ENCODE data around the gene HCN2.

Gene HCN2

DNA sequence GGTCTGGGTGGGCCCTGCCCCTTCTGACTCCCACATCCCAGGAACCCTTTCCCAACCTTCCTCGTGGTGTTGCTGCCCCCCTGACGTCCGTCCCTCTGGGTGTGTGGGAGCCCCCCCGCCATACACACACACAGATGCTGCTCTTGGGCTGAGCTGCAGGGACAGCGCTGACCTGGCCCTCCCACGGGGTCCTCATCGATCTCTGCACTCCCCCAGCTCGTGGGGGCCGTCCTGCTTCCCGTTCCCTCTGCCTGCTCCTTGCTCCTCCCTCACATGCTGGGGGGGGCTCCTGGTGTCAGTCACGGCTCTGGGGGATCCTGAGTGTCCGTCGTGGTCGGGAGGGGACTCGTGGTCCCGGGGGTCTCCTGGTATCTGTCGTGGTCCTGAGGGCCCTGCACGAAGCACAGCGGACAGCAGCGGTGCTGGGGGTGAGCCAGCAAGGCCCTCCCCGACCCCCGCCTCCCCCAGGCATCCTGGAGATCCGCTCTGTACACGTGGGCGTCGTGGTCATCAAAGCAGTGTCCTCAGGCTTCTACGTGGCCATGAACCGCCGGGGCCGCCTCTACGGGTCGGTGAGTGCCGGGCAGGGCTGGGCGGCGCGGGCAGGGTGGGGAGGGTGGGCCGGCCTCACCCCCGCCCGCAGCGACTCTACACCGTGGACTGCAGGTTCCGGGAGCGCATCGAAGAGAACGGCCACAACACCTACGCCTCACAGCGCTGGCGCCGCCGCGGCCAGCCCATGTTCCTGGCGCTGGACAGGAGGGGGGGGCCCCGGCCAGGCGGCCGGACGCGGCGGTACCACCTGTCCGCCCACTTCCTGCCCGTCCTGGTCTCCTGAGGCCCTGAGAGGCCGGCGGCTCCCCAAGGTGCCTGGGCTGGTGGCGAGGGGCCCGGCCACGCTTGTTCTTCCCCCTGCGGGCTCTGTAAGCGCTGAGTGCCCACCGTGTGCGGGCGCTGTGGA lies 53.4 kb downstream of the HCN2 start:
- no peak for DNase-seq

DNA sequence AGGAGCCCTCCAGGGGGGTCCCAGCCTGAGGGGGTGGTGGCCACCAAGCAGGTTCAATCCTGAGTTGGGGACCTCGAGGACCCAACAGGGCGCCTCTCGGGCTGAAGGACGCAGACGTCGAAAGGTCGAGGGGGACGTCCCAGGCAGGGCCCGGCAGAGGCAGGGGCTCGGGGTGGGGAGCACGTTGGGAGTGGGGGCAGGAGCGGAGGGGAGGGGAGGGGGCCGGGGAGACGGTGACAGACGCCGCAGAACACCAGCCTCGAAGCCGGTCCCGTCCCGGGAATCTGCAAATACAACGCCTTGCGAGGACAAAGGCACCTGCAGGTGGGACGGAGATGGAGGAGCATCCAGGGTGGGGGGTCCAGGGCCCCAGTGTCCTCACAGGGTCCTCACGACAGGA lies 54.1 kb downstream of the HCN2 start:
- no peak for DNase-seq

DNA sequence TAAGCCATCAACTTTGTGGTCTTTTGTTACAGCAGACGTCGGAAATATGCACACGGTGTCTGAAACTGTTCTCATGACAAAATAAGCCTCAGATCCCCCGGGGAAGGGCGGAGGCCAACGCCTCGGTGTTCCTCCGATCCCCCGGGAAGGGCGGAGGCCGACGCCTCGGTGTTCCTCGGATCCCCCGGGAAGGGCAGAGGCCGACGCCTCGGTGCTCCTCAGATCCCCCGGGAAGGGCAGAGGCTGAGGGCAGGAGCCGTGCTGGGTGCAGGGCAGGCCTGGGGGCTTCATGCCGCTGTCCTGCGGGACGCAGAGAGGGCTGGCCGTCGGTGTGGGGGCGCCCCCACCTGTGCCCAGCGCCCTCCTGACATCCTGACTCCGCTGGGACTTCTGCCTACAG lies 54.7 kb downstream of the HCN2 start:
- no peak for DNase-seq

DNA sequence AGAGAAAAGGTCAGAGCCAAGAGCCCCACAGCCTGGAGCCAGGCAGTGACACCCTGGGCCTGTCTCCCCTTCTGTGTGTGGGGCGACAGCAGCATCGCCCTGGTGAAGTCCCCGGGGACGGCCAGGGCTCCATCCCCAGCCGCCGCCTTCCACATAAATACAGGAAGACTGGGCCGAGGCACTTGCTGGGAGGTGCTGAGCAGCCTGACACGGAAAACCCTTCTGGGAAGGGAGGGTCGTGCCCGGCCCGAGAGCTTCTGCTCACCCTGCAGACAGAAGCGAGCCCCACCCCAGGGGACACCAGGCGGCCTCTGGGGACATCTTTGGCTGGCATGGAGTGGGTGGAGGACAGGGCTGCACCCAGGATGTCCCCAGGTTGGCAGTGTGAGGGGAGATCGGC lies 55.1 kb downstream of the HCN2 start:
- no peak for DNase-seq

DNA sequence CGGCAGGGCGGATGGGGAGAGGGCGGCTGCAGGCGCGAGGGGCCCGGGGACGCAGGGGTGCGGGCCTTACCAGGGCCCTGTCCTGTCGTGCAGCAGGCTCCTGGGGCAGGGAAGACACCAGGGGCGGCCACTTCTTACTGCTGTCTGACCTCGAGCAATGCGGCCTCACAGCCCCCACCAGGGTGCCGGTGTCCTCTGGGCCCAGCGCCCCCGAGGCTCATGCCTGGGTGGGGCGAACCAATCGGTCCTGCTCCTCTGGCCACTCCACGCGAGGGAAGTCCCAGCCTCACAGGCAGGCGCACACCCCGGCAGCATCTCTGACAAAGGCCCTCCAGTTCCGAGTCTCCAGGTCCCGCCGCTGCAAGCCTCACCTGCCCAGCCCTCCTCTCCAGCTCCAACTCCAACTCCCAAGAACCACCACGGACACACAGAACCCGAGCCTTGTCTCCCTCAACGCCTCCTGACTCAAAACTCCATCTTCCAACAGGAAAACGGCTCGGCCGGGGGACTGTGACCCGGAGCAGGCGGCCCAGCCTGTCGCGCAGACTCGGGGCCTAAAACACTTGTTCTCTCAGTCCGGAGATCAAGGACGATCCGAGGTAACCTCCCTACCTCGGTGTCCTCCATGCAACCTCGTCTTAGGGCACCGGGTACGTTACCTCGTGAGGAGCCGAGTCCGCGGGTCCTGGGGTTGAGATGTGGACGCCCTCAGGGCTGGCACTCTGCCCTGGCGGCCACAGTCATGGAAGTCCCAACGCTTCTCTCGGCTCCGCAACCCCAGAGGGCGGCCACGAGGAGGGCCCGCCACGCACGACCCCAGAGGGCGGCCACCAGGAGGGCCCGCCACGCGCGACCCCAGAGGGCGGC lies 56.5 kb downstream of the HCN2 start:
- DNase-seq, result no peak

DNA sequence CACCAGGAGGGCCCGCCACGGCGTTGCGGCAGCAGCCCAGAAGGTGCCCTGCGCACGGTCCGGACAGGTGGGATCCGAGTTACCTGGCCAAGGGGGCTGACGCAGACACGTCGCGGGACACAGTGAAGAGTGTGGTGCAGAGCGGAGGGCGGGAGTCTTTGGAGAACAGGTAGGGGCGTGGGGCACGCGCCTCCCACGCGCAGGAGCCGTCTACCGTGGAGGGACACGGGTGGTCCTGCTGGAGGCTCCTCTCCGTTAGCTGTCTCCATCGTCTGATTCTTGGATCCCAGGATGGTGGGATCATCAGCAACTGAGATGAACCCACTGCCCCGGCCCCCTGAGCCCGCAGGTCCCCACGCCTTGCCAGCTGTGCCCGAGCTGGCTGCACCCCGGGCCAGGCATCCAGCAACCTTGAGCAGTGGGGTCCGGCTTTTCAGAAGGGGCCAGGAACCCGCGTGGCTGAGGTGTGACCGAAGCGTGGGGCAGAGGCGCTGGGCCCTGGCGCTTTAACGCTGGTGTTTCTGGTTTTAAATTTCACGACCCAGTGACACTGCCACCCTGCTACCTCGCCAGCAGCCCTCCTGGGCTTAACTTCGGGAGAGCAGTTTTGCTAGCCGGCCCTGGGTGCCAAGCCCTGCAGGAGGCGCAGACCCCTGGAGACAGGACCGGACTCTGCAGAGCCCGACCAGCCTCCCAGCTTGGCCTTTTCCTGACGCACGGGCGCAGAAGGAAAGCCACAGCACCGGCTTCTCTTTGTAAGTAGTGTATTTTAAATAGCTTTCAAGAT lies 57.3 kb downstream of the HCN2 start:
- no peak for DNase-seq

DNA sequence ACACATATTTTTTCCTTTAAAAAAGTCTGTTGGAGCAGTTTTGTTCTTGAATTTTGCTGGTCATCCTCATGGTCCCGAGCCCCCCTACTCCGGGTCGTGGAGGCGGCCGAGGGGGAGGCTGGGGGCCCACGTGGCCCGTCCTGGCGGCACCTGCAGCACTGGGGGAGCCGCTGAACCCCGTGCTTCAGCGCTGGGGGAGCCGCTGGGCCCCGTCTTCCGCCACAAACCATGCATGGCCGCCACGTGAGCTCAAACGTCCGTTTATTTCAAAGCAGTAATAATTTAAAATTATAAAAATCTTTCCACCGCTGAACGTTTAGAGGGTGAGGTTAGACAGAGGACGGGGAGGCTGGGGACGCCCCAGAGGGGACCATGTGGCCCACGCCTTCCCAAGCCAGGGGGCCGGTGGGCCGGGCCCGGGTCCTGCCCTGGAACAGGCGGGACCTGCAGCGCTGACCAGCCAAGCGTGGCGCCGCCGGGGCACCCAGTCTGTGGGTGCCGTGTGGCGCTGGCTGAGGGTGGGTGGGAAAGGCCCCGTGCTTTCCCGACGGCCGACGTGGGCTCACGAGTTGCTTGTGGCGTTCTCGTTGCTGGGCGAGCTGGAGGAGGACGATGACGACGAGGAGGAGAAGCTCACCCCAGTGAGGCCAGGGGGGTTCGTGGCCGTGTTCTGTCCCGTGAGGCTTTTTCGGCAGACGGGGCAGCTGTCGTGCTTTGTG lies 58.0 kb downstream of the HCN2 start:
- no peak for DNase-seq

DNA sequence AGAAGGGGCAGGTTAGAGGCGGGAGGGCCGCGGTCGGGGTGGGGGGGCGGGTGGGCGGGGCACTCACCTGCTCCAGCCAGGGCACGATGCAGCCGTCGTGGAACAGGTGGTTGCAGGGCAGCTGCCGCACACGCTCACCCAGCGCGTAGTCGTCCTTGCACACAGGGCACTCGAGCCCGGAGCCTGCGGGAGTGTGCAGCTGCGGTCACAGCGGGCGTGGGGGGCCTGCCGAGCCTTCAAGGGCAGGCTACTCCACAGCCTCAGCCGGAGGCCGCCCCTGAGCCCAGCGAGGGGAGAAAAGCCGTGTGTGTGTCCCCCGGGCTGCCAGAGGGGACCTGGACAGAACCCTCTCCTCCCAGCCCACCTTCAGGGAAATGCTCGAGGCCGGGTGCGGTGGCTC lies 58.6 kb downstream of the HCN2 start:
- no peak for DNase-seq

DNA sequence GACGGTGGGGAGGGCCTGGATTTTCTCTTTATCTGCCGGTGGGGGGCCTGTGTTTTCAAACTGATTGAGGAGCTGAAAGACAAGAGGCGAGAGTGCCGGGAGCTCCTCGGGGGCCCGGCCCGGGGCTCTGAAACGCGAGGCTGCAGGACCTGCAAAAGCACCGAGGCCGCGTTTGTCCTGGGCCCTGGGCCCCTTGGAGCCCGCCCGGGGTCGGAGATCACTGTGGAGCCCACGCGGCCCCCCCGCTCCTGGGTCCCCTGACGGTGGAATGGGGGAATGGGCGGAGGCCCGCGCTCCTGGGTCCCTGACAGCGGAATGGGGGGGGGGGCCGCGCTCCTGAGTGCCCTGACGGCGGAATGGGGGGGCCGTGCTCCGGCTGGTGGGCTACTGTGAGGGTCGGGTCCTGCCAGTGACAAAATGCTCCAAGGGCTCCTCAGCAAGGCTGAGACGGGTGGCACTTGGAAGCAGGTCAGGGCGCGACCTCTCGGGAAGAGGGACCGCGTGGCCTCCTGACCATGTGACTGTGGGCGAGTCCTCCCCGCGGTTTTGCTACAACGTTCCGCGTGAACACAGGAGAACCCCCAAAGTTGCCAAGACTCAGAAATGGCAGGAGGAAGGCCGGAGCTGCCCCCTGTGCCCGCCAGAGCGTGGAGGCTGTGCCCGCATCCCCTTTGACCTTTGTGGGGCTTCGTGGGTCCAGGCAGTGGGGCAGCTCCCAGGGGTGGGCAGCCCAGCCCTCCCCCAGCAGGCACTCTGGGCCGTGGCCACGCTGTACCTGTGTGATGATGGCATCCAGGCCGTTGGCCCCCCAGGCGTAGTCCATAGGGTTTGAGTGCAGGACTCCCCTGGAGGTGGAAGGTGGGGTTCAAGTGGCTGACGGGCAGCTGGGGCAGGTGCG lies 59.5 kb downstream of the HCN2 start:
- no peak for DNase-seq

DNA sequence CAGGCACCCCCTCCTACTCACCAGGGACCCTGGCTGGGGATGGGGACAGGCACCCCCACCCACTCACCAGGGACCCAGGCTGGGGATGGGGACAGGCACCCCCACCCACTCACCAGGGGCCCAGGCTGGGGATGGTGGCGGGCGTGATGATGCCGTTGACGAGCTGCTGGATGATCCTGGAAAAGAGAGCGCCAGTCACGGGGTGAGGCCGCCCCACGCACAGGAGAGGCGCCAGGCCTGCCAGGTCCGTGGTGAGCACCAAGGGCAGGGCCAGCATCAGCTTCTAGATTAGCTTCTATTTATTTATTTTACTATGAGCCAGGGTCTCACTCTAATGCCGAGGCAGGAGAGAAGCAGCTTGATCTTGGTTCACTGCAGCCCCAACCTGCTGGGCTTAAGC lies 60.4 kb downstream of the HCN2 start:
- DNase-seq, result no peak

DNA sequence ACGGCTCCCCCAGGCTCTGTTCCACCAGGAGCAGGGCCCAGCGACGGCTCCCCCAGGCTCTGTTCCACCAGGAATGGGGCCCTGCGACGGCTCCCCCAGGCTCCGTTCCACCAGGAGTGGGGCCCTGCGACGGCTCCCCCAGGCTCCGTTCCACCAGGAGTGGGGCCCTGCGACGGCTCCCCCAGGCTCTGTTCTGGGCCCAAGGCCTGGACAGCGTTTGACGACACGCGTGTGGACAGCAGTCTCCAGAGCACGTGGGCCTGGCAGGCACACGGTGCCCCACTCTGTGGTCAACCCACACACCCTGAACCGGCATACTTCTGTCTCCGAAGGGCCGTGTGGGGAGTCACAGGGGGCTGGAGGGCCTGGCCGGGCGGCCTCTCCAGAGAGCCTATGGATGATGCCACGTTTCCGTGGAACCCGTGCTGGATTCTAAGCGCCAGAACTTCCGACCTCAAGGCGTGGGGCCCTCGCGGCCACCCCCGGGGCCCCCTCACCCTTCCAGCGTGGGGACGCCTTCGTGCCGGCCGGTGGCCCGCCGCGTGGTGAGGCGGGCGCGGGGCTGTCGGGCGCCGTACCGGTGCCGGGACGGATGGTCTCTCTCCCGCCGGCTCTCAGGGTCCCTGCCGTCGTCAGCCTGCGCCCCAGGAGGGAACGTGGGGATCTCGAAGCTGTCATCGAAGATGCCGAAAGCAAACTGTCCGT lies 61.6 kb downstream of the HCN2 start:
- DNase-seq, result no peak

DNA sequence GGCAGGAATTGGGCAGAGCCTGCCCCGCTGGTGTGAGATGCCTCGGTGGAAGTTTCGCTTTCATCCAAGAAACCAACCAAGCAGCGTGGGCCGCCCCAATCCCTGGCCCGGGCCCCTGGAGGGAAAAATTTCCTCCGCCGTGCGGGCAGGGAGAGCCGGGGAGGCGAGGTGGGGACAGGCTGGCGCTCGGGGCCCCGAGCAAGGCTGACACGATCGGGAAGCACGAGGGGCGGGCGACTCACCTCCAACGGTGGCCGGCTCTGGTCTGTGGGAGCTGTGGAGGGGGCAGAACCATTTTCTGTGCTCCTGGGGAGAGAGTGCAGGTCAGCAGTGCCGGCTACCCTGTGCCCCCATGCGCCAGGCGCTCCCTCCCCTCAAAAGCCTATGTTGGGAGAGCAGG lies 62.3 kb downstream of the HCN2 start:
- DNase-seq, result no peak

DNA sequence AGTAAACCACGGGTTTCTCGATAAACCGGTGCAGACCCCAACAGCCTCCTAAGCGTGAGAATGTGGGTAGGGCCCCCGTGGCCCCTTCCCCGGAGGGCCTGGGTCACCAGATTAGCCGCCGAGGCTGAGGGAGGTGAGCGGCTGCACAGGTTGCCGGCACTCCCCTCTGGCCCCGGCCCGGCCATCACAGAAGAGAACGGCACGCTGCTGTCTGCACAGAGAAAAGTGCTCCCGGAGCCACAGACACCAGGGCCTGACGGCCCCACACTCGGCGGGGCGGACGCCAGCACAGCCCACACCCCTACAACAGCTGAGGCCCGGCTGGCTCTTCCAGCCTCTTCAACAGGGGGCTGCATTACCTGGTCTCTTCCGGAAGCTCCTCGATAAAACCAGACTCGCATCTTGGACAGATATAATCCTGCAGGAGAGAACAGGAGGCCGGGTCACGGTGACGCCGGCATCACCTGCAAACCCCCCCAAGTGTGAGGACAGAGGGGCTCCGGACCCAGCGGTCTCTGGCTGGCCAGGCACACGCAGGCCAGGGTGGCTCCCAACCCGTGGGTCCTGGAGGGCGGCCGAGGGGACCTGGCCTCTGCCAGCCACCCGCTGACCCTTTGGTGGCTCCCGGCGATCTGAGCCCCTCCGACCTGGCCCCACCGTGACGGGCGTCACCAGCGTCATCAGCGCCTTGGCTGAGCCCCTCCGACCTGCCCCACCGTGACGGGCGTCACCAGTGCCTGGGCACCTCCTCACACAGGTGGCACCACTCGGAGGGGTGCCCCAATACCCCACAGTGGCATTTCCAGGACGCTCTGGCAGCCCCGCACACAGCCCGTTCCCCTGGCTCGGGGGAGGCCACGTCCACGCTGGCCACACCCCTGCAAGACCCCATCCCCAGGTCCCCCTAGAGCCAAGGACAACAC lies 63.0 kb downstream of the HCN2 start:
- DNase-seq, result no peak

DNA sequence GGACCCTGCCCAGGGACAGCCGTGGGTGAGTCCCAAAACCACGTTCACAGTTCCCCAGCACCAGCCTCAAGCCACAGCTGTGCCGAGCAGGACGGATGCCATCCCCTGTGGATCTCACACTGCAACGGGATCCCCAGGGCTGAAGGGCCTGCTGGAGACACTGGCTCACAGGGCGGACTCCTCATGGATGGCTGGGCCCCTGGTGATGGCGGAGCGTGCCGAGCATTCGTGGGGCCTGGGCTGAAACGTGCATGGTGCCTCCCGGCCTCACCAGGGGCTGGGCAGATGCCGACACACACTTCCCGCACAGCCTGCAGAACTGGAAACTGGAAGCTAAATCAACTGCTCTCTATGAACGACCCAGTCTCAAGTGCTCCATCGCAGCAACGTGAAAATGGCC lies 63.7 kb downstream of the HCN2 start:
- DNase-seq, result no peak

DNA sequence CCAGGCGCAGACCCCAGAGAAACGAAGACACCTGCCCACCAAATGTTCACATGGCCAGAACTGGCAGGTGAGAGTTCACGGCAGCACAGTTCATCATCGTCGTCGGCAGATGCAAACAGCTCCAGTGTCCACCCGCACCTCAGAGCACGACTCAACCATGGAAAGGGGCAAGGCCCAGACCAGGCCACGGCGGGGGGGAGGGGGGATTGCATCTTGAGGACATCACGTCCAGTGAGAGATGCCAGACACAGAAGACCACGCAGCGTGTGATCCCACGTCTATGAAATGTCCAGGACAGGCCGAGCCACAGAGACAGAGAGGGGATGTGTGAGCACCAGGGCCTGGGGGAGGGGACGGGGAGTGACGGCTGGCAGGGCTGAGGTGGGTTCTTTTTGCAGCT lies 66.0 kb downstream of the HCN2 start:
- DNase-seq, result no peak

DNA sequence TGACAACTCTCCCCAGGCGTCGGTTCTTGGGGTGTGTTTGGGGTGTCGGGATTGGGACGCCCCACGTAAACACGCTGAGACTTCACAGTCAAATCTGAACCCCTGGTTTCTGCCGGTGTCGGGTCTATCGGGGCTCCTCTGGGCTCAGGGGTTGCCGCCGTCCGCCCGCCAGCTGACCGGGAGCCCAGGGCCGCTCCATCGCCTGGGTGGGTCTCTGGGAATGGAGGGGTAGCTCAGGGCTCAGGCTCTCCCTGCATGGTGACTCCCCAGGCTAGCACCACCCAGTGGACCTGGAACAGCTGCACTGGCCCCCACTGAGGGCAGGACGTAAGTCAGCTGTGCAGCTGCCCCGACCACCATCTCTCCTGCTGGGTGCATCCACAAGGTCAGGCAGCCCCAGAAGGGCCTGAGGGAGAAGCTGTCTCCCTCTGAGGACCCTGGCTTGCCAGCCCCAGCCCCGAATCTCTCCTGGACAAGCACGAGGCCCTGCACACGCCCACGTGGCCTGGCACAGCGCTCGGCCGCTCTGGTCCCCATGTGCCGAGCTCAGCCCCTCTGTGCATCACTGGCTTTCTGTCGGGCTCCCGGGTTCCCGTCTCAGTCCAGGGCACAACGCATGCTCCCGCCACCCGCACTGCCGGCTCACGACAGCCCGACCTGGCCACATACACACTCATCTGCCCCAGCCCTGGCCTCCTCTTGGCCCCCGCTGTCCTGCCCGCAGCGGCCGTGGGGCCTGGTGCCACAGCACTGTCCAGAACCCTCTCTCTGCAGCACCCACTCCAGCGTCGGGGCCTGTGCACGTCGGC lies 67.3 kb downstream of the HCN2 start:
- DNase-seq, result no peak

DNA sequence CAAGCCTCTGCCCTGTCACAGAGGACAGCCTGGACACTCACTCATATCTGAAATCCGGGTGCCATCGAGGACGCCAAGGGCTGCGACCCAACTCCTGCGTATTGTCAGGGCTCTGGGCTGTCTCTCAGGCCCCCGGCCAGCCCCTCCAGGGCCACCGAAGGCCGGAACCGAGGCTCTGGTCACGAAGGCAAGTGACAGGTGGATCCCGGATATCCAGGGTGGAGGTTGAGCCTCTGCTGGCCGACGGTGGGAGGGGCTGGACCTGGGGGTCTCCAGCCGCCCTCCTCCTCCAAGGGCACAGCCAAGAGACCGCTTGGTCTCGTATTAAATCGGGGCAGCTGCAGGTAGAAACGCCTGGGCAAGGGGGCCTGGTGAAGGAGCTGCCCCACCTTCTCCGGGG lies 67.9 kb downstream of the HCN2 start:
- DNase-seq, result no peak

DNA sequence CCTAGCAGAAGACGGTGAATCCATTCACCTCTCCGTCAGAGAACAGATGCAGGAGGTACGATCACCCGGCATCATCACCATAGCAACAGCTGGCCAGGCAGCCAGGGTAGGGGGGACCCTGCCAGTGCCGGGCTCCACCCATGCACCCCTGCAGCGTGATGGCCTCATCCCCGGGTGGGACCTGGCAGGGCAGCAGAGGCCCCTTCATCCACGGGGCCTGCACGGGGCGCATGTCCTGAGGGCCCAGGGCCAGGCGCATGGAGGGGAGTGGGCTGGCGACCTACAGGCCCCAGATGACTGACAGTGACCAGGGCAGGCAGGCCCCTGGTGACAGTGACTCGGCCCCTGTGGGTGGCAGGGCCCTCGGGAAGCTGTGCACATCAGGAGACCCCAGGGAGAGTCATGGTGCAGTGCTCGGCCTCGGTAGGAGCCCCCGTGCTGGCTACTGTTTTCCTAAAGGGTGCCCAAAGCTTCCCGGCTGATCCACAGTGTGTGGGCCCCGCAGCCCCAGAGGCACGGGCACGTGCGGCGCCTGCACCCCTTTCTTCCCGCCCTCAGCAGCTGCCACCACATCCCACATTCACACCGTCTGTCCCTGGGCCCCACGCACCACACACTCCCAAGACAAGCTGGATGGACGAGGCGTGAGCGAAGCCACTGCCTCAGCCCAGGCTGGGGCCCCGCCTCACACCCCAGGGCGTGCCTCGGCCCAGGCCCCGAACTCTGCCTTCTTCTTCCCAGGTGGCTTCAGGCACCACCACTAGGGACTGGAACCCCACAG lies 68.6 kb downstream of the HCN2 start:
- no peak for DNase-seq
